GM21786 (cell line): ENCODE measurements around the gene EMX1.

ENCODE experiments used
- ATAC-seq: cut with Tn5 transposase; IDR thresholded peaks from one replicate; pipeline ENCODE4 v1.9.1; 2021; ENCODE audit not compliant: unreplicated experiment

EMX1 gene

GRCh38 chr2:72974436-72974754 lies 57.1 kb downstream of the EMX1 start:
- ATAC-seq: no peak

- ATAC-seq: no peak
Observed at GRCh38 chr2:72975017-72975416, 57.7 kb downstream of the EMX1 start.

GRCh38 chr2:72979896-72980295 lies 62.6 kb downstream of the EMX1 start:
- no peak for ATAC-seq

- no peak for ATAC-seq
Observed at GRCh38 chr2:72980535-72981217, 63.4 kb downstream of the EMX1 start.

- ATAC-seq: no peak
Observed at GRCh38 chr2:72981536-72981935, 64.2 kb downstream of the EMX1 start.

GRCh38 chr2:72982219-72982618 lies 64.9 kb downstream of the EMX1 start:
- no peak for ATAC-seq

- no peak for ATAC-seq
Observed at GRCh38 chr2:72982781-72983499, 65.6 kb downstream of the EMX1 start.

- ATAC-seq: no peak
Observed at GRCh38 chr2:72983500-72984161, 66.3 kb downstream of the EMX1 start.

GRCh38 chr2:72984172-72984671 lies 66.9 kb downstream of the EMX1 start:
- no peak for ATAC-seq
